ENCODE results near the gene KCNJ12. TPM values are rescaled to one million over a fixed set of nuclear protein-coding genes. Genes with fewer than 3 reads are reported as not detected.

KCNJ12 gene
- 1.4 TPM in 1 of 2 replicates, not detected in the other for total RNA-seq

GRCh38 chr17:21376081-21376758 is at the start of gene KCNJ12:
Gene KCNJ12, plus strand, starts transcription at chr17:21376357. Its CDS starts 38,986 bp downstream, at chr17:21415343.

Other genes starting within 250 kb of the KCNJ12 start
- 22.4 and 22.6 TPM in 2 replicates for gene DHRS7B, start 249.4 kb upstream of the KCNJ12 start, total RNA-seq
- 19.2 and 21.7 TPM in 2 replicates for gene TMEM11, start 162.2 kb upstream of the KCNJ12 start, total RNA-seq
- gene NATD1, start 122.9 kb upstream of the KCNJ12 start, total RNA-seq = 0.96 and 1.3 TPM in 2 replicates
- gene MAP2K3, start 91.6 kb upstream of the KCNJ12 start, total RNA-seq = 12.4 and 18.1 TPM in 2 replicates